IMR-90 (cell line): Measurements from ENCODE around the gene PROX2. TPM values are rescaled to one million over a fixed set of nuclear protein-coding genes. Genes with fewer than 3 reads are reported as not detected.

ENCODE experiments used
- ATAC-seq: fragments of 200-7000 bp; cut with Tn5 transposase; 2 replicates; pipeline ENCODE4 v1.9.1; 2020; ENCODE audit warnings: low read depth, mild to moderate bottlenecking, moderate library complexity
- BruUV-seq: library from RNA; stranded (reverse); fragments of 400-500 nt; replicated peaks from 2 replicates; lab custom pipeline; 2021; lab: Mats Ljungman, UMichigan
- CTCF ChIA-PET: fragments of 300-600 bp; formaldehyde crosslinking; extraction: SDS; loops from one replicate; lab custom pipeline; 2021; ENCODE audit warnings: antibody characterized with exemption; lab: Yijun Ruan, JAX
- POLR2A ChIA-PET: fragments of 300-600 bp; sonication (Branson Sonifier 250); formaldehyde crosslinking; loops from one replicate; lab custom pipeline; 2022; ENCODE audit warnings: antibody characterized with exemption; ENCODE audit not compliant: unreplicated experiment; lab: Charles Lee
- DNase-seq: peaks from one replicate; pipeline ENCODE4 v3.0.0; 2013
- H2AFZ ChIP-seq: replicated peaks from 2 replicates; pipeline ENCODE3; 2013; ENCODE audit warnings: low read length, mild to moderate bottlenecking; ENCODE audit not compliant: poor library complexity
- H2AK5ac ChIP-seq: 2 replicates; pipeline ENCODE4 v1.6.1; 2013; ENCODE audit warnings: low read depth, low read length, inconsistent platforms
- H2AK9ac ChIP-seq: replicated peaks from 2 replicates; pipeline ENCODE3; 2013; ENCODE audit warnings: mild to moderate bottlenecking, low read depth, low read length, moderate library complexity; ENCODE audit not compliant: poor library complexity
- H2BK120ac ChIP-seq: 2 replicates; pipeline ENCODE4 v1.6.1; 2013; ENCODE audit warnings: low read depth, low read length, inconsistent platforms
- H2BK15ac ChIP-seq: 3 replicates; pipeline ENCODE4 v1.6.1; 2013; ENCODE audit warnings: low read depth, low read length, inconsistent platforms
- H2BK20ac ChIP-seq: 2 replicates; pipeline ENCODE4 v1.6.1; 2013; ENCODE audit warnings: low read depth, mild to moderate bottlenecking, inconsistent platforms, low read length, moderate library complexity
- H2BK5ac ChIP-seq: 2 replicates; pipeline ENCODE4 v1.6.1; 2013; ENCODE audit warnings: mild to moderate bottlenecking, low read depth, low read length, inconsistent platforms; ENCODE audit not compliant: poor library complexity, severe bottlenecking
- H3K14ac ChIP-seq: replicated peaks from 2 replicates; pipeline ENCODE4 v1.6.1; 2013; ENCODE audit warnings: low read depth, low read length, inconsistent platforms
- H3K18ac ChIP-seq: 2 replicates; pipeline ENCODE4 v1.6.1; 2013; ENCODE audit warnings: low read depth, low read length, control low read depth
- H3K23ac ChIP-seq: 2 replicates; pipeline ENCODE4 v1.6.1; 2013; ENCODE audit warnings: low read depth, low read length, inconsistent platforms
- H3K27ac ChIP-seq: 2 replicates; pipeline ENCODE4 v1.5.1; 2013; ENCODE audit warnings: mild to moderate bottlenecking, control low read depth, low read length; ENCODE audit not compliant: insufficient read depth
- H3K27me3 ChIP-seq: 2 replicates; pipeline ENCODE4 v1.6.1; 2013; ENCODE audit warnings: low read length; ENCODE audit not compliant: control insufficient read depth, insufficient read depth
- H3K36me3 ChIP-seq: 2 replicates; pipeline ENCODE4 v1.6.1; 2013; ENCODE audit warnings: low read length, mixed read lengths; ENCODE audit not compliant: control insufficient read depth, insufficient read depth
- H3K4ac ChIP-seq: 2 replicates; pipeline ENCODE4 v1.6.1; 2013; ENCODE audit warnings: low read depth, low read length, inconsistent platforms
- H3K4me1 ChIP-seq: 2 replicates; pipeline ENCODE4 v1.6.1; 2013; ENCODE audit warnings: low read length, mixed read lengths; ENCODE audit not compliant: control insufficient read depth, insufficient read depth
- H3K4me2 ChIP-seq: 2 replicates; pipeline ENCODE4 v1.6.1; 2013; ENCODE audit warnings: low read depth, mild to moderate bottlenecking, control low read depth, low read length, moderate library complexity
- H3K4me3 ChIP-seq: 2 replicates; pipeline ENCODE4 v1.5.1; 2013; ENCODE audit warnings: low read depth, mild to moderate bottlenecking, control low read depth, low read length, moderate library complexity; ENCODE audit not compliant: insufficient read depth
- H3K56ac ChIP-seq: 2 replicates; pipeline ENCODE4 v1.6.1; 2013; ENCODE audit warnings: low read length, inconsistent platforms; ENCODE audit not compliant: insufficient read depth; ENCODE audit errors: extremely low read depth
- H3K79me1 ChIP-seq, 2 experiments: 2 replicates each; pipeline ENCODE4 v1.6.1; 2013; ENCODE audit warnings: low read length in 2 of 2, inconsistent platforms in 1 of 2, low read depth in 1 of 2
- H3K9ac ChIP-seq: 2 replicates; pipeline ENCODE4 v1.6.1; 2013; ENCODE audit warnings: low read depth, low read length, control low read depth
- H3K9me1 ChIP-seq: 2 replicates; pipeline ENCODE4 v1.6.1; 2013; ENCODE audit warnings: low read length, inconsistent platforms; ENCODE audit not compliant: insufficient read depth
- H3K9me3 ChIP-seq: 2 replicates; pipeline ENCODE4 v1.6.1; 2013; ENCODE audit warnings: low read length; ENCODE audit not compliant: control insufficient read depth, insufficient read depth
- H4K20me1 ChIP-seq: 2 replicates; pipeline ENCODE4 v1.6.1; 2013; ENCODE audit warnings: low read length, inconsistent platforms; ENCODE audit not compliant: insufficient read depth
- H4K5ac ChIP-seq: 2 replicates; pipeline ENCODE4 v1.6.1; 2013; ENCODE audit warnings: mild to moderate bottlenecking, low read depth, low read length, control low read depth
- H4K8ac ChIP-seq, 2 experiments: 2 replicates each; pipeline ENCODE4 v1.6.1; 2013; ENCODE audit warnings: low read depth in 2 of 2, low read length in 2 of 2, control low read depth in 1 of 2, inconsistent platforms in 1 of 2
- H4K91ac ChIP-seq: 2 replicates; pipeline ENCODE4 v1.6.1; 2013; ENCODE audit warnings: low read depth, low read length, inconsistent platforms; ENCODE audit not compliant: insufficient read depth
- BHLHE40 ChIP-seq: fragments of 150-350 bp; IDR thresholded peaks from 2 replicates; pipeline ENCODE4 v1.6.1; 2016; ENCODE audit warnings: mild to moderate bottlenecking, low read depth, low read length
- CEBPB ChIP-seq: IDR thresholded peaks from 2 replicates; pipeline ENCODE4 v1.6.1; 2012; ENCODE audit warnings: low read depth, low read length, improper control_type of control experiment
- CHD1 ChIP-seq: IDR thresholded peaks from 2 replicates; pipeline ENCODE4 v1.6.1; 2012; ENCODE audit warnings: low read depth, low read length, improper control_type of control experiment
- FOS ChIP-seq: fragments of 150-350 bp; IDR thresholded peaks from 2 replicates; pipeline ENCODE4 v1.6.1; 2016; ENCODE audit warnings: low read depth, low read length
- MAFK ChIP-seq: IDR thresholded peaks from 2 replicates; pipeline ENCODE4 v1.6.1; 2012; ENCODE audit warnings: low read depth, low read length, improper control_type of control experiment
- MAZ ChIP-seq: IDR thresholded peaks from 2 replicates; pipeline ENCODE4 v1.6.1; 2012; ENCODE audit warnings: low read depth, mild to moderate bottlenecking, low read length, improper control_type of control experiment, moderate library complexity, borderline replicate concordance
- MXI1 ChIP-seq: IDR thresholded peaks from 2 replicates; pipeline ENCODE4 v1.6.1; 2012; ENCODE audit warnings: low read depth, mild to moderate bottlenecking, low read length, moderate library complexity, borderline replicate concordance
- NFE2L2 ChIP-seq: fragments of 150-350 bp; IDR thresholded peaks from 2 replicates; pipeline ENCODE4 v1.6.1; 2016; ENCODE audit warnings: low read depth, mild to moderate bottlenecking, low read length
- POLR2A ChIP-seq: IDR thresholded peaks from 2 replicates; pipeline ENCODE4 v1.6.1; 2012; ENCODE audit warnings: mild to moderate bottlenecking, low read depth, low read length
- RAD21 ChIP-seq: IDR thresholded peaks from 2 replicates; pipeline ENCODE4 v1.6.1; 2012; ENCODE audit warnings: low read length, improper control_type of control experiment
- RCOR1 ChIP-seq: IDR thresholded peaks from 2 replicates; pipeline ENCODE4 v1.6.1; 2012; ENCODE audit warnings: mild to moderate bottlenecking, low read length, improper control_type of control experiment; ENCODE audit not compliant: insufficient replicate concordance
- RFX5 ChIP-seq: IDR thresholded peaks from 2 replicates; pipeline ENCODE4 v1.8.0; 2012; ENCODE audit warnings: low read depth, mild to moderate bottlenecking, low read length, moderate library complexity
- SMC3 ChIP-seq: fragments of 150-350 bp; IDR thresholded peaks from 2 replicates; pipeline ENCODE4 v1.6.1; 2016; ENCODE audit warnings: low read depth, mild to moderate bottlenecking, antibody characterized with exemption, low read length, moderate library complexity
- USF2 ChIP-seq: fragments of 150-350 bp; IDR thresholded peaks from 2 replicates; pipeline ENCODE4 v1.6.1; 2017; ENCODE audit warnings: mild to moderate bottlenecking, antibody characterized with exemption, low read length, low read depth
- WGBS, 2 experiments: methylation state at CpG; one replicate each; pipeline versions ENCODE4 v1.1.5 to v1.1.7; 2013; ENCODE audit warnings: missing lambda C conversion rate in 2 of 2; ENCODE audit not compliant: insufficient read length in 1 of 2; ENCODE audit errors: extremely low coverage in 2 of 2; 5-methylcytosine and 5-hydroxymethylcytosine counted together
- dilution Hi-C: fragments of 300-500 bp; cut with HindIII; formaldehyde crosslinking; loops from one replicate; pipeline ENCODE4 v1.14.3; 2018; ENCODE audit warnings: low sequenced_read_pairs; ENCODE audit not compliant: unreplicated experiment
- in situ Hi-C: fragments of 300-500 bp; cut with MboI; formaldehyde crosslinking; loops from 3 replicates; pipeline ENCODE4 v1.14.3; 2019; ENCODE audit warnings: low sequenced_read_pairs, inconsistent platforms, mixed read lengths
- intact Hi-C: fragments of 100-400 bp; cut with micrococcal nuclease; formaldehyde crosslinking; loops from 2 replicates; pipeline ENCODE4 v1.10.0; 2022
- polyA plus RNA-seq, 3 experiments: library from polyadenylated mRNA; depleted of rRNA; stranded (reverse); fragments of >200 nt; gene quantifications; 2 replicates each; pipeline ENCODE4 v1.2.3, GENCODE V29; 2012; ENCODE audit warnings: low replicate concordance in 1 of 3
- total RNA-seq: library from RNA; depleted of rRNA; stranded (reverse); fragments of >200 nt; gene quantifications from 2 replicates; pipeline ENCODE4 v1.2.3, GENCODE V29; 2012
- TF ChIP-seq, protein P1 (sequence below): fragments of 150-350 bp; IDR thresholded peaks from 2 replicates; pipeline ENCODE4 v1.6.1; 2016; ENCODE audit warnings: low read depth, mild to moderate bottlenecking, low read length, moderate library complexity, borderline replicate concordance
- TF ChIP-seq, protein P2 (sequence below): conservative IDR thresholded peaks from 2 replicates; pipeline ENCODE4 v1.5.1; 2012; ENCODE audit warnings: mild to moderate bottlenecking, low read depth, low read length, improper control_type of control experiment

The PROX2 gene
- total and polyA plus RNA-seq, 2 of the 4 experiments (the other 2 are of a cell fraction), result not detected

- intact Hi-C loops, result no loop called here
- H4K8ac ChIP-seq, result no peak overlapping the region
- ATAC-seq (no peak), DNase-seq (no peak)
- H3K27ac ChIP-seq, result no peak overlapping the region
- no peak overlapping the region; the same call in 1 of the 2 replicates for H2AK5ac ChIP-seq
- H3K4ac ChIP-seq, result no peak overlapping the region
- no peak overlapping the region for H2BK5ac ChIP-seq
- H4K91ac ChIP-seq, result no peak overlapping the region
- H3K14ac ChIP-seq, result no peak overlapping the region
- ChIA-PET POLR2A (no interaction called here), CTCF (no interaction called here)
- H4K5ac ChIP-seq, result no peak overlapping the region
- H3K4me3 ChIP-seq, result no peak overlapping the region
- H3K27me3 ChIP-seq, result no peaks in the 10 kb centered on the region
- peaks cover 0 to 4% of the 10 kb centered on the region in 2 experiments; a peak in 1 of 4 replicates for H3K79me1 ChIP-seq
- H2AFZ ChIP-seq, result no peak overlapping the region
- H3K4me2 ChIP-seq, result no peak overlapping the region
- peaks cover 21% of the 10 kb centered on the region for H3K4me1 ChIP-seq
- no peak overlapping the region for H3K23ac ChIP-seq
- H3K9ac ChIP-seq, result no peak overlapping the region
- 100% methylated on average over 2 of the region's 7 CpGs; no CpG with 5 or more reads in 1 of the 2 experiments for WGBS, 2 experiments
- H2BK20ac ChIP-seq, result no peak overlapping the region; the same call in 1 of the 2 replicates
- no peak overlapping the region for H3K56ac ChIP-seq
- no peaks in the 10 kb centered on the region for H3K9me3 ChIP-seq
- peaks cover 3% of the 10 kb centered on the region; the same call in 1 of the 2 replicates for H4K20me1 ChIP-seq
- no peak overlapping the region for H2AK9ac ChIP-seq
- H3K9me1 ChIP-seq, result peaks cover 15% of the 10 kb centered on the region
- dilution Hi-C loops, result no loop called here
- no peak for TF ChIP-seq MXI1
- TF ChIP-seq USF2, result no peak
- TF ChIP-seq FOS, result no peak
- no peak for TF ChIP-seq RAD21
- TF ChIP-seq MAFK, result no peak
- TF ChIP-seq, protein P1, sequence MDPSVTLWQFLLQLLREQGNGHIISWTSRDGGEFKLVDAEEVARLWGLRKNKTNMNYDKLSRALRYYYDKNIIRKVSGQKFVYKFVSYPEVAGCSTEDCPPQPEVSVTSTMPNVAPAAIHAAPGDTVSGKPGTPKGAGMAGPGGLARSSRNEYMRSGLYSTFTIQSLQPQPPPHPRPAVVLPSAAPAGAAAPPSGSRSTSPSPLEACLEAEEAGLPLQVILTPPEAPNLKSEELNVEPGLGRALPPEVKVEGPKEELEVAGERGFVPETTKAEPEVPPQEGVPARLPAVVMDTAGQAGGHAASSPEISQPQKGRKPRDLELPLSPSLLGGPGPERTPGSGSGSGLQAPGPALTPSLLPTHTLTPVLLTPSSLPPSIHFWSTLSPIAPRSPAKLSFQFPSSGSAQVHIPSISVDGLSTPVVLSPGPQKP, result no peak
- TF ChIP-seq POLR2A, result no peak
- no peak for TF ChIP-seq SMC3
- no peak for TF ChIP-seq MAZ
- no peak for TF ChIP-seq BHLHE40
- no peak for TF ChIP-seq RCOR1
- no peak for TF ChIP-seq CEBPB
- TF ChIP-seq NFE2L2, result no peak
- TF ChIP-seq, protein P2, sequence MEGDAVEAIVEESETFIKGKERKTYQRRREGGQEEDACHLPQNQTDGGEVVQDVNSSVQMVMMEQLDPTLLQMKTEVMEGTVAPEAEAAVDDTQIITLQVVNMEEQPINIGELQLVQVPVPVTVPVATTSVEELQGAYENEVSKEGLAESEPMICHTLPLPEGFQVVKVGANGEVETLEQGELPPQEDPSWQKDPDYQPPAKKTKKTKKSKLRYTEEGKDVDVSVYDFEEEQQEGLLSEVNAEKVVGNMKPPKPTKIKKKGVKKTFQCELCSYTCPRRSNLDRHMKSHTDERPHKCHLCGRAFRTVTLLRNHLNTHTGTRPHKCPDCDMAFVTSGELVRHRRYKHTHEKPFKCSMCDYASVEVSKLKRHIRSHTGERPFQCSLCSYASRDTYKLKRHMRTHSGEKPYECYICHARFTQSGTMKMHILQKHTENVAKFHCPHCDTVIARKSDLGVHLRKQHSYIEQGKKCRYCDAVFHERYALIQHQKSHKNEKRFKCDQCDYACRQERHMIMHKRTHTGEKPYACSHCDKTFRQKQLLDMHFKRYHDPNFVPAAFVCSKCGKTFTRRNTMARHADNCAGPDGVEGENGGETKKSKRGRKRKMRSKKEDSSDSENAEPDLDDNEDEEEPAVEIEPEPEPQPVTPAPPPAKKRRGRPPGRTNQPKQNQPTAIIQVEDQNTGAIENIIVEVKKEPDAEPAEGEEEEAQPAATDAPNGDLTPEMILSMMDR, result no peak
- no peak for TF ChIP-seq RFX5
- no peak for TF ChIP-seq CHD1
- in situ Hi-C loops, result no loop called here
- no peak overlapping the region for H2BK15ac ChIP-seq
- BruUV-seq, result no TSS peak
- no peak overlapping the region for H2BK120ac ChIP-seq
- peak overlapping the region; percentile 2; the same call in 1 of the 2 replicates for H3K18ac ChIP-seq
- H3K36me3 ChIP-seq, result no peaks in the 10 kb centered on the region
Measured at GRCh38 chr14:74855021-74855420, 20.9 kb downstream of the PROX2 start.
